ENCODE data around the gene SLC38A6.

DNA sequence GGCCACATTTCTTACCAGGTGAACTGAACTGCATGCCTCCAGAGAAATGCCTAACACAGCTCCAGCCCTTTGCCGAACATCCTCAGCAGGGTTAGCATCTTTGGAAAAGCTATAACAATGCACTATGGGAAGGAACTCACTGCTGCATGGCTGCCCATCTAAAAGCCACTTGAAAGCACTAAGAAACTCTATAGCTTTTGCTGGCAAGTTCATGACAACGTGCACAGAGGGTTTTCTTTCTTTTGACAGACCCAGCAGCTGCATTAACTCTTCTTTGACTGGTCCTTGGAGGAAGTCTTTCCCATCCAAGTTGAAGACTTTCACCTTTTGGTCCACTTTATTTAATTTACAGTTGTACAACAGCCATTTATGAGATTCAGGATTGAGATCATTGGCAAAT lies 5.5 kb upstream of the SLC38A6 start:
- TF ChIP-seq, protein P1, sequence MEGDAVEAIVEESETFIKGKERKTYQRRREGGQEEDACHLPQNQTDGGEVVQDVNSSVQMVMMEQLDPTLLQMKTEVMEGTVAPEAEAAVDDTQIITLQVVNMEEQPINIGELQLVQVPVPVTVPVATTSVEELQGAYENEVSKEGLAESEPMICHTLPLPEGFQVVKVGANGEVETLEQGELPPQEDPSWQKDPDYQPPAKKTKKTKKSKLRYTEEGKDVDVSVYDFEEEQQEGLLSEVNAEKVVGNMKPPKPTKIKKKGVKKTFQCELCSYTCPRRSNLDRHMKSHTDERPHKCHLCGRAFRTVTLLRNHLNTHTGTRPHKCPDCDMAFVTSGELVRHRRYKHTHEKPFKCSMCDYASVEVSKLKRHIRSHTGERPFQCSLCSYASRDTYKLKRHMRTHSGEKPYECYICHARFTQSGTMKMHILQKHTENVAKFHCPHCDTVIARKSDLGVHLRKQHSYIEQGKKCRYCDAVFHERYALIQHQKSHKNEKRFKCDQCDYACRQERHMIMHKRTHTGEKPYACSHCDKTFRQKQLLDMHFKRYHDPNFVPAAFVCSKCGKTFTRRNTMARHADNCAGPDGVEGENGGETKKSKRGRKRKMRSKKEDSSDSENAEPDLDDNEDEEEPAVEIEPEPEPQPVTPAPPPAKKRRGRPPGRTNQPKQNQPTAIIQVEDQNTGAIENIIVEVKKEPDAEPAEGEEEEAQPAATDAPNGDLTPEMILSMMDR (IDR thresholded peaks at IDR 0.05; ENCODE audit: low read depth, low read length): no peak
- no peak for TF ChIP-seq EZH2phosphoT487 (IDR thresholded peaks at IDR 0.05; ENCODE audit: low read depth)
